Transverse colon (tissue), 4 donors: ENCODE data around the gene IRF6.

Source experiments
- CTCF ChIP-seq, 5 experiments: fragments of 200-600 bp in 3 of 5; fragments of 450-650 bp in 2 of 5; sonication (generic) in 3 of 5; IDR thresholded peaks; 1 replicate in 2 of 5; 2 replicates in 3 of 5; pipeline ENCODE4 v1.5.1; 2016 to 2017; ENCODE audit warnings: antibody characterized with exemption in 5 of 5, inconsistent platforms in 3 of 5, mild to moderate bottlenecking in 2 of 5, moderate library complexity in 1 of 5
- EP300 ChIP-seq: sonication (generic); formaldehyde crosslinking; IDR thresholded peaks from one replicate; pipeline ENCODE4 v1.6.1; 2017; ENCODE audit warnings: antibody characterized with exemption, low read depth
- POLR2A ChIP-seq: fragments of 450-650 bp; IDR thresholded peaks from one replicate; pipeline ENCODE4 v1.6.1; 2016; ENCODE audit warnings: antibody characterized with exemption, mild to moderate bottlenecking, moderate library complexity
- POLR2AphosphoS5 ChIP-seq, 3 donors: sonication (generic); formaldehyde crosslinking; IDR thresholded peaks; one replicate each; pipeline ENCODE4 v1.6.1; 2016; ENCODE audit warnings: antibody characterized with exemption in 3 of 3

- TF ChIP-seq EP300 (no peak), POLR2A (peak; percentile 39), CTCF (IDR thresholded peaks at IDR 0.05) (no peak), POLR2AphosphoS5 (IDR thresholded peaks at IDR 0.05) (peak in 2 of 3 donors; percentile 11 to 48)
Measured at GRCh38 chr1:209768354-209768774, 37.6 kb downstream of the IRF6 start.
